Measurements from ENCODE around the gene CA10. TPM values are rescaled to one million over a fixed set of nuclear protein-coding genes. Genes with fewer than 3 reads are reported as not detected.

The CA10 gene
- total RNA-seq, 2 donors from 2014 or later: 0.26 TPM; not detected in 1

DNA sequence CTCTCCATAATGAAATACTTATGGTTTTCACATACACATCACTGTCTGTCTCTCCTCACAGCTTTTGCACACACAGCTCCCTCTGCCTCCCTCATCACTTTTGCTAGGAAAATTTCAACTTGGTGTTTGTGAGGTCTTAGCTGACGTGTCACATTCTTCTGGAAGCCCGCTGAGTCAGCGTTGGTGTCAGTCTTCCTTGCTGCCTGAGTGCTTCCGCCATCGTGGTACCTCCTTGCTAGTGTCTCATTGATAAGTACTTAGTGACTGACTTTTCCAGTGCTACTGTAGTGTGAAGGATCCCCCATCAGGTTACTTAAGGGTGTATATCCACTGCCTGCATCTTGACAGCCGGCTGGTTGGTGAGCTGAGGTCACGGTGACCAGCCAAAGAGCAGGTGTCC is 33.5 kb downstream of the CA10 start:
- intact Hi-C loops (cut with DNase I): no loop called here
- Histone ChIP-seq H3K4me1 (no peaks in the 10 kb centered on the region), H3K36me3 (replicated peaks in 1 of 2; ENCODE audit: insufficient read depth in 1 of 2, low read depth in 2 of 2) (no peaks in the 10 kb centered on the region), H3K9me3 (peaks cover 0 to 10% (median 0%) of the 10 kb centered on the region in 3 donors), H3K4me3 (no peak overlapping the region), H3K27me3 (no peaks in the 10 kb centered on the region), H3K27ac (no peak overlapping the region)
- 65 to 74% methylated on average over 7 of the region's 7 CpGs for WGBS, 2 donors
- no peak for TF ChIP-seq POLR2A (IDR thresholded peaks at IDR 0.05)
- TF ChIP-seq, protein P1, sequence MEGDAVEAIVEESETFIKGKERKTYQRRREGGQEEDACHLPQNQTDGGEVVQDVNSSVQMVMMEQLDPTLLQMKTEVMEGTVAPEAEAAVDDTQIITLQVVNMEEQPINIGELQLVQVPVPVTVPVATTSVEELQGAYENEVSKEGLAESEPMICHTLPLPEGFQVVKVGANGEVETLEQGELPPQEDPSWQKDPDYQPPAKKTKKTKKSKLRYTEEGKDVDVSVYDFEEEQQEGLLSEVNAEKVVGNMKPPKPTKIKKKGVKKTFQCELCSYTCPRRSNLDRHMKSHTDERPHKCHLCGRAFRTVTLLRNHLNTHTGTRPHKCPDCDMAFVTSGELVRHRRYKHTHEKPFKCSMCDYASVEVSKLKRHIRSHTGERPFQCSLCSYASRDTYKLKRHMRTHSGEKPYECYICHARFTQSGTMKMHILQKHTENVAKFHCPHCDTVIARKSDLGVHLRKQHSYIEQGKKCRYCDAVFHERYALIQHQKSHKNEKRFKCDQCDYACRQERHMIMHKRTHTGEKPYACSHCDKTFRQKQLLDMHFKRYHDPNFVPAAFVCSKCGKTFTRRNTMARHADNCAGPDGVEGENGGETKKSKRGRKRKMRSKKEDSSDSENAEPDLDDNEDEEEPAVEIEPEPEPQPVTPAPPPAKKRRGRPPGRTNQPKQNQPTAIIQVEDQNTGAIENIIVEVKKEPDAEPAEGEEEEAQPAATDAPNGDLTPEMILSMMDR (IDR thresholded peaks at IDR 0.05): no peak
- DNase-seq: no peak
- no peak for ATAC-seq

DNA sequence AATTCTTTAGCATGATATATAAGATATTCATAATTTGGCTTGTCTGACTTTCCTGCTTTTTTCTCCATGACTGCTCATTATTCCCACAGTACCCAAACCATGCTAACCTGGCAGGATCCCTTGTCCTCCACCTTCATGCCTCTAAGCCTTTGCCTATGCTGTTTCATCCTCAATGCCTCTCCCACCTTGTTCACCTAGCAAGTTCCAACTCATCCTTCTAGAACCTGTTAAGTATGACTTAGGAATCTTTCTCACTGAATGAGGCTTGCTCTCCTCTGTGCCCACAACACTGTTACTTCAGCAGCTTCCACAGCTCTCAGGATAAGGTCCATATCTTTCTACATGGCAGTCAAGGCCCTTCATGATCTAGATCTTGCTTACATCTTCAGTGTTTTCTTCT is 34.0 kb downstream of the CA10 start:
- DNase-seq (no peak), ATAC-seq (no peak)
- H3K4me1 ChIP-seq: no peaks in the 10 kb centered on the region
- peaks cover 0 to 10% (median 0%) of the 10 kb centered on the region in 3 donors for H3K9me3 ChIP-seq
- TF ChIP-seq POLR2A (IDR thresholded peaks at IDR 0.05): no peak
- TF ChIP-seq, protein P1 (IDR thresholded peaks at IDR 0.05): no peak
- H3K36me3 ChIP-seq (replicated peaks in 1 of 2; ENCODE audit: insufficient read depth in 1 of 2, low read depth in 2 of 2): no peaks in the 10 kb centered on the region
- no peaks in the 10 kb centered on the region for H3K27me3 ChIP-seq
- intact Hi-C loops (cut with DNase I): no loop called here
- no peak overlapping the region for H3K27ac ChIP-seq
- no peak overlapping the region for H3K4me3 ChIP-seq

DNA sequence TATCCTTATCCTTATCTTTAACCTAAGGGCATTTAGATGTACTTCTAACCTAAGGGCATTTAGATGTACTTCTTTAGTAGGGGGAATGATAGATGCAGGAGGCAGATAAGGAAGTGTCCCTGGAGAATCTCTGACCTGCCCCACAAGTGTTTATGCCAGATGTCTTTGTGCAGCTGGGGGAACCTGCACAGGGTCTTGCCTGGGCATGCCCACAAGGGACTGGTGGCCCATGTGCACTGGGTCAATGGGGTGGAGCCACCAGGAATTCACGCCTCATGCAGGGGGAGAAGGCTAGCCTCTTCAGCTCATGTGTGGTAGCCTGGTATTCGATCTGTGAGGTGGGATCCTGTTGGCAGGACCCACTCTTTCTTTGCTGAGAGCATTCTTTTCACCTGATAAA is 38.0 kb downstream of the CA10 start:
- no peak for DNase-seq
- ATAC-seq: no peak
- Histone ChIP-seq H3K27me3 (no peaks in the 10 kb centered on the region), H3K4me3 (no peak overlapping the region), H3K9me3 (peaks cover 0 to 13% (median 0%) of the 10 kb centered on the region in 3 donors), H3K36me3 (replicated peaks in 1 of 2; ENCODE audit: insufficient read depth in 1 of 2, low read depth in 2 of 2) (no peaks in the 10 kb centered on the region), H3K4me1 (no peaks in the 10 kb centered on the region), H3K27ac (no peak overlapping the region)
- TF ChIP-seq POLR2A (IDR thresholded peaks at IDR 0.05): no peak
- TF ChIP-seq, protein P1 (IDR thresholded peaks at IDR 0.05): no peak
- 65 to 84% methylated on average over 2 of the region's 2 CpGs for WGBS, 2 donors
- intact Hi-C loops (cut with DNase I): no loop called here

DNA sequence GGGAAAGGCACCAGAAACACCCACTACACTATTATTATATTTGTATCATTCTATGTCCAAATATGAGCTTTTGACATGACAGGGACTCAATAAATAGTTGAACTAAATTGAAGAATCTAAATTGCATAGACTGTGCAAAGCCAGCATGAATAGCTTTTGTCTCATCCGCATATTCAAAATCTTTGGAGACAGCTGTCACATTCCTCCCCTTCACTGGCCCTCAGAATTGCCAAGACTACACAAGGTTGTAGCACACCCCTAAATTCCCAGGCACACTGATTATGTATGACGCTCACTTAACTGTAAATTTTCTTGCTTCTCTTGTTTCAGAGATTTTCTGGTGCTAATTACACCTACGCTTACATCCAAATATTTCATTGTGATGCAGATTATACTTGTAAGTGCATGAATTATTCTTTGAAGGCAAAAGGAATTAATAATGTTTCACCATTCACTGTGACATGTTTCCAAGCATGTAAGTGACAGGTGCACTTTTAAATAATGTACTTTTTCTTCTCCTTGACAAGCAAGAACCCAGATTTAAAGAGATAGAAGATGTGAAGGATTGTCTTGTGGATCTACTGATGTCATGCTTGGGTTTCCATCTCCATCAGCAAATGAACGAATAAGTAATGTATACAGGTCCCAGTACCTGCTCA is 47.5 kb downstream of the CA10 start:
- no peak overlapping the region for H3K4me3 ChIP-seq
- no peak overlapping the region for H3K27ac ChIP-seq
- no peaks in the 10 kb centered on the region for H3K27me3 ChIP-seq
- H3K9me3 ChIP-seq: peaks cover 0 to 11% (median 0%) of the 10 kb centered on the region in 3 donors
- no peak for DNase-seq
- TF ChIP-seq, protein P1 (IDR thresholded peaks at IDR 0.05): no peak
- ATAC-seq: no peak
- H3K36me3 ChIP-seq (replicated peaks in 1 of 2; ENCODE audit: insufficient read depth in 1 of 2, low read depth in 2 of 2): no peaks in the 10 kb centered on the region
- 57 to 59% methylated on average over 4 of the region's 4 CpGs for WGBS, 2 donors
- intact Hi-C loops (cut with DNase I): no loop called here
- no peaks in the 10 kb centered on the region for H3K4me1 ChIP-seq

DNA sequence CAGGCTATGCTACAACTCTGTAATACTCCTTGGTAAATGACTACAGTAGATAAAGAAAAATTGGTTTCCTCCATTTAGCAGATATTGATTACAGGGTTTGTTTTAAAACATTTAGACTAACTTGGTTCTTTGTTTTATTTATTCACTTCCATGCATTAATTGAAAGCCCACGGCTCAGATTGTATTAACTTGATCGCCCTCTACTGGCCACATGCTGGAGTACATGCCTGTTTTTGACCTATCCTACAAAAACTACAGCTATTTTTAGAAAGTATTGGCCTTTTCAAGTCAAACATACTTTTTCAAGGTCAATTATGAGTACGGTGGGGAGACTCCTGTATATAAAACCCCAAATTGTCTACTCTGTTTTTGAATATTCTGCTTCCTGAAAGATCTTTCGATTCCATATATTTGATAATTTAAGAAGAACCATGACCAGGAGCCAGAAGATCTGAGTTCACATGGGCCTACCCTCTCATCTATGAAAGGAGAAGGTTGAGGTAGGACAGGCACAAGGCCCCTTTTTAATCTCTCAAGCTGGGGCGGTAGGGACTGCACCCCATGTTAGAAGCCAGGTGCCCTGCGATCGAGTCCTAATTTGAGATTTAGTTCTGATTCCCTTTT is 51.8 kb downstream of the CA10 start:
- TF ChIP-seq, protein P1 (IDR thresholded peaks at IDR 0.05): peak; percentile 38 to 81 (median 73)
- no peak for TF ChIP-seq POLR2A (IDR thresholded peaks at IDR 0.05)
- no peak for ATAC-seq
- no peaks in the 10 kb centered on the region for H3K9me3 ChIP-seq
- no peaks in the 10 kb centered on the region for H3K27me3 ChIP-seq
- no peaks in the 10 kb centered on the region for H3K4me1 ChIP-seq
- no peak overlapping the region for H3K4me3 ChIP-seq
- DNase-seq: peak; percentile 46 to 73 (median 52)
- WGBS, 2 donors: 32 to 34% methylated on average over 7 of the region's 7 CpGs
- H3K36me3 ChIP-seq (replicated peaks in 1 of 2; ENCODE audit: insufficient read depth in 1 of 2, low read depth in 2 of 2): no peaks in the 10 kb centered on the region
- H3K27ac ChIP-seq: no peak overlapping the region
- intact Hi-C loops (cut with DNase I): loop anchor here (5.0 kb wide), 1 partner anchor 344 kb away; no protein-coding TSS in a partner anchor
